Activated T-cell treated with anti-CD3 and anti-CD28 coated beads, Interleukin-2, amount 50 U/mL, for 24 hours (primary cell): ENCODE measurements around the gene GRIN2C.
A peak's percentile ranks its signal among the peaks of the same experiment; 100 is the strongest.

Source experiments
- DNase-seq: peaks from one replicate; pipeline ENCODE4 v3.0.0-alpha.2; 2020
- H3K27ac Mint-ChIP-seq: 2 replicates; pipeline ENCODE4 v1.8.0; 2020; ENCODE audit warnings: mild to moderate bottlenecking, mixed read lengths
- H3K27me3 Mint-ChIP-seq: 2 replicates; pipeline ENCODE4 v1.8.0; 2020; ENCODE audit warnings: mixed read lengths
- H3K36me3 Mint-ChIP-seq: 2 replicates; pipeline ENCODE4 v1.8.0; 2020; ENCODE audit warnings: low read depth, mixed read lengths
- H3K4me1 Mint-ChIP-seq: 2 replicates; pipeline ENCODE4 v1.8.0; 2020; ENCODE audit warnings: low read depth, mixed read lengths
- H3K4me3 Mint-ChIP-seq: 2 replicates; pipeline ENCODE4 v1.8.0; 2020; ENCODE audit warnings: mild to moderate bottlenecking, moderate library complexity, mixed read lengths
- H3K9me3 Mint-ChIP-seq: 2 replicates; pipeline ENCODE4 v1.8.0; 2020; ENCODE audit warnings: mixed read lengths

The GRIN2C gene

GRCh38 chr17:74892013-74892841, 32.5 kb upstream of the GRIN2C start:
- Mint-ChIP-seq H3K9me3 (no peaks in the 10 kb centered on the region), H3K4me1 (peaks cover 4% of the 10 kb centered on the region), H3K4me3 (no peak overlapping the region), H3K27ac (no peak overlapping the region), H3K36me3 (no peaks in the 10 kb centered on the region), H3K27me3 (peaks cover 46% of the 10 kb centered on the region)
- DNase-seq: no peak

- H3K4me1 Mint-ChIP-seq: peaks cover 4% of the 10 kb centered on the region
- no peak overlapping the region for H3K27ac Mint-ChIP-seq
- H3K9me3 Mint-ChIP-seq: no peaks in the 10 kb centered on the region
- H3K4me3 Mint-ChIP-seq: no peak overlapping the region
- DNase-seq: no peak
- peaks cover 46% of the 10 kb centered on the region for H3K27me3 Mint-ChIP-seq
- H3K36me3 Mint-ChIP-seq: no peaks in the 10 kb centered on the region
These were observed 30.9 kb upstream of the GRIN2C start for GRCh38 chr17:74890554-74890953.

GRCh38 chr17:74888469-74888868, 28.8 kb upstream of the GRIN2C start:
- Mint-ChIP-seq H3K36me3 (no peaks in the 10 kb centered on the region), H3K4me1 (peaks cover 3% of the 10 kb centered on the region), H3K9me3 (no peaks in the 10 kb centered on the region), H3K4me3 (no peak overlapping the region), H3K27me3 (peaks cover 36% of the 10 kb centered on the region), H3K27ac (no peak overlapping the region)
- DNase-seq: no peak

- no peaks in the 10 kb centered on the region for H3K9me3 Mint-ChIP-seq
- H3K36me3 Mint-ChIP-seq: no peaks in the 10 kb centered on the region
- peaks cover 23% of the 10 kb centered on the region for H3K27me3 Mint-ChIP-seq
- no peak overlapping the region for H3K27ac Mint-ChIP-seq
- H3K4me1 Mint-ChIP-seq: no peaks in the 10 kb centered on the region
- DNase-seq: no peak
- no peak overlapping the region for H3K4me3 Mint-ChIP-seq
These were observed 23.6 kb upstream of the GRIN2C start for GRCh38 chr17:74883241-74883745.

- Mint-ChIP-seq H3K4me1 (no peaks in the 10 kb centered on the region), H3K36me3 (no peaks in the 10 kb centered on the region), H3K27me3 (peaks cover 23% of the 10 kb centered on the region), H3K9me3 (no peaks in the 10 kb centered on the region), H3K4me3 (no peak overlapping the region), H3K27ac (no peak overlapping the region)
- no peak for DNase-seq
These were observed 23.0 kb upstream of the GRIN2C start for GRCh38 chr17:74882517-74883240.

GRCh38 chr17:74881073-74881472, 21.4 kb upstream of the GRIN2C start:
- no peak for DNase-seq
- H3K27me3 Mint-ChIP-seq: peaks cover 16% of the 10 kb centered on the region
- H3K36me3 Mint-ChIP-seq: no peaks in the 10 kb centered on the region
- no peak overlapping the region for H3K27ac Mint-ChIP-seq
- no peaks in the 10 kb centered on the region for H3K9me3 Mint-ChIP-seq
- H3K4me3 Mint-ChIP-seq: no peak overlapping the region
- no peaks in the 10 kb centered on the region for H3K4me1 Mint-ChIP-seq

GRCh38 chr17:74879308-74879707, 19.6 kb upstream of the GRIN2C start:
- Mint-ChIP-seq H3K4me3 (no peak overlapping the region), H3K9me3 (no peaks in the 10 kb centered on the region), H3K4me1 (peaks cover 8% of the 10 kb centered on the region), H3K27me3 (peaks cover 6% of the 10 kb centered on the region), H3K27ac (no peak overlapping the region), H3K36me3 (no peaks in the 10 kb centered on the region)
- no peak for DNase-seq

GRCh38 chr17:74878658-74879057, 19.0 kb upstream of the GRIN2C start:
- no peak overlapping the region for H3K27ac Mint-ChIP-seq

GRCh38 chr17:74877592-74878548, 18.2 kb upstream of the GRIN2C start:
- Mint-ChIP-seq H3K4me3 (no peak overlapping the region), H3K27ac (no peak overlapping the region), H3K4me1 (peaks cover 13% of the 10 kb centered on the region), H3K27me3 (peaks cover 6% of the 10 kb centered on the region), H3K36me3 (peaks cover 7% of the 10 kb centered on the region), H3K9me3 (no peaks in the 10 kb centered on the region)
- DNase-seq: no peak

More at GRCh38 chr17:74878658-74879057, 19.0 kb upstream of the GRIN2C start:
- Mint-ChIP-seq H3K4me3 (no peak overlapping the region), H3K27me3 (peaks cover 6% of the 10 kb centered on the region), H3K4me1 (peaks cover 13% of the 10 kb centered on the region), H3K9me3 (no peaks in the 10 kb centered on the region), H3K36me3 (peaks cover 3% of the 10 kb centered on the region)
- no peak for DNase-seq

GRCh38 chr17:74875977-74876593, 16.4 kb upstream of the GRIN2C start:
- Mint-ChIP-seq H3K27ac (no peak overlapping the region), H3K9me3 (no peaks in the 10 kb centered on the region), H3K4me1 (peaks cover 28% of the 10 kb centered on the region), H3K36me3 (peaks cover 7% of the 10 kb centered on the region), H3K4me3 (no peak overlapping the region), H3K27me3 (no peaks in the 10 kb centered on the region)
- DNase-seq: no peak

- peaks cover 30% of the 10 kb centered on the region for H3K4me1 Mint-ChIP-seq
- no peaks in the 10 kb centered on the region for H3K27me3 Mint-ChIP-seq
- H3K36me3 Mint-ChIP-seq: peaks cover 7% of the 10 kb centered on the region
- no peak overlapping the region for H3K27ac Mint-ChIP-seq
- H3K9me3 Mint-ChIP-seq: no peaks in the 10 kb centered on the region
- H3K4me3 Mint-ChIP-seq: no peak overlapping the region
- DNase-seq: no peak
These were observed 15.7 kb upstream of the GRIN2C start for GRCh38 chr17:74875155-74875976.

GRCh38 chr17:74874615-74875037, 14.9 kb upstream of the GRIN2C start:
- no peak for DNase-seq
- Mint-ChIP-seq H3K4me3 (peak overlapping the region; percentile 33), H3K9me3 (no peaks in the 10 kb centered on the region), H3K27ac (no peak overlapping the region), H3K36me3 (peaks cover 7% of the 10 kb centered on the region), H3K4me1 (peaks cover 30% of the 10 kb centered on the region), H3K27me3 (no peaks in the 10 kb centered on the region)

- Mint-ChIP-seq H3K4me1 (peaks cover 30% of the 10 kb centered on the region), H3K9me3 (no peaks in the 10 kb centered on the region), H3K36me3 (peaks cover 7% of the 10 kb centered on the region), H3K27ac (peak overlapping the region; percentile 96), H3K4me3 (peak overlapping the region; percentile 81), H3K27me3 (no peaks in the 10 kb centered on the region)
- DNase-seq: no peak
These were observed 14.4 kb upstream of the GRIN2C start for GRCh38 chr17:74873874-74874614.
